ENCODE data around the gene PCSK9. TPM values are rescaled to one million over a fixed set of nuclear protein-coding genes. Genes with fewer than 3 reads are reported as not detected.

PCSK9 gene
- polyA plus RNA-seq, 1 donor (not counting 4 experiments of a cell fraction or from before 2014, with no cell fraction given): 61.7 TPM

DNA sequence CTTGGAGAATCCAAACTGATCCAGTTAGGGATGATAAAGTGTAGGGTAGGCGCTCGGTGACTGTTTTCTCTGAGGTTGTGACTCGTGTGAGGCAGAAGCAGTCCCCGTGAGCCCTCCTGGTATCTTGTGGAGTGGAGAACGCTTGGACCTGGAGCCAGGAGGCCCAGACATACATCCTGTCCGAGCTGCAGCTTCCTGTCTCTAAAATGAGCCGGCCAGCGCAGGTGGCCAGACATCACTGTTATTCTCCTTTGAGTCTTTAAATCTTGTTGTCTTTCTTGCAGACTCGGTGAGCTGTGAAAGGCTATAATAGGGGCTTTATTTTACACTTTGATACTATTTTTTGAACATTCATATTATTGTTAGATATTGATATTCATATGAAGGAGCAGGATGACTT, 12.3 kb downstream of the PCSK9 start:
- Histone ChIP-seq H3K9me3 (ENCODE audit: control insufficient read depth, low read depth, low read length) (no peaks in the 10 kb centered on the region), H3K9me1 (ENCODE audit: control insufficient read depth, extremely low read depth, insufficient read depth, low read length) (peaks cover 8% of the 10 kb centered on the region), H3K27ac (ENCODE audit: control insufficient read depth, insufficient read depth, low read length) (no peak overlapping the region), H3K27me3 (ENCODE audit: control insufficient read depth, extremely low read depth, insufficient read depth, low read length) (no peaks in the 10 kb centered on the region), H3K4me2 (ENCODE audit: control insufficient read depth, extremely low read depth, insufficient read depth, low read depth, low read length) (no peak overlapping the region), H3K36me3 (ENCODE audit: control insufficient read depth in 2 of 2, extremely low read depth in 1 of 2, insufficient read depth in 2 of 2, low read length in 2 of 2) (peaks cover 49 to 66% of the 10 kb centered on the region in 2 experiments), H3K4me3 (ENCODE audit: control insufficient read depth in 2 of 3, extremely low read depth in 1 of 3, insufficient read depth in 2 of 3, low read depth in 1 of 3, low read length in 3 of 3) (no peak overlapping the region), H2AFZ (ENCODE audit: control insufficient read depth, low read length) (no peak overlapping the region), H3K4me1 (ENCODE audit: control insufficient read depth, extremely low read depth, insufficient read depth, low read length) (peaks cover 21% of the 10 kb centered on the region), H3K79me2 (ENCODE audit: control insufficient read depth, insufficient read depth, low read length) (peaks cover 80% of the 10 kb centered on the region), H4K20me1 (ENCODE audit: control insufficient read depth, extremely low read depth, insufficient read depth, low read length) (peaks cover 38% of the 10 kb centered on the region), H3K9ac (ENCODE audit: control insufficient read depth, extremely low read depth, insufficient read depth, low read length) (no peak overlapping the region)
- no peak for DNase-seq (ENCODE audit: low read depth, low spot score)
- dilution Hi-C loops (cut with MboI; ENCODE audit: extremely low pct_ligation_motif_present, low sequenced_read_pairs): no loop called here
- TF ChIP-seq, protein P1, sequence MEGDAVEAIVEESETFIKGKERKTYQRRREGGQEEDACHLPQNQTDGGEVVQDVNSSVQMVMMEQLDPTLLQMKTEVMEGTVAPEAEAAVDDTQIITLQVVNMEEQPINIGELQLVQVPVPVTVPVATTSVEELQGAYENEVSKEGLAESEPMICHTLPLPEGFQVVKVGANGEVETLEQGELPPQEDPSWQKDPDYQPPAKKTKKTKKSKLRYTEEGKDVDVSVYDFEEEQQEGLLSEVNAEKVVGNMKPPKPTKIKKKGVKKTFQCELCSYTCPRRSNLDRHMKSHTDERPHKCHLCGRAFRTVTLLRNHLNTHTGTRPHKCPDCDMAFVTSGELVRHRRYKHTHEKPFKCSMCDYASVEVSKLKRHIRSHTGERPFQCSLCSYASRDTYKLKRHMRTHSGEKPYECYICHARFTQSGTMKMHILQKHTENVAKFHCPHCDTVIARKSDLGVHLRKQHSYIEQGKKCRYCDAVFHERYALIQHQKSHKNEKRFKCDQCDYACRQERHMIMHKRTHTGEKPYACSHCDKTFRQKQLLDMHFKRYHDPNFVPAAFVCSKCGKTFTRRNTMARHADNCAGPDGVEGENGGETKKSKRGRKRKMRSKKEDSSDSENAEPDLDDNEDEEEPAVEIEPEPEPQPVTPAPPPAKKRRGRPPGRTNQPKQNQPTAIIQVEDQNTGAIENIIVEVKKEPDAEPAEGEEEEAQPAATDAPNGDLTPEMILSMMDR (optimal IDR thresholded peaks at IDR 0.05 in 1 of 3, IDR thresholded peaks at IDR 0.05 in 1 of 3, conservative IDR thresholded peaks at IDR 0.05 in 1 of 3; ENCODE audit: extremely low read depth in 1 of 3, insufficient read depth in 2 of 3, low read length in 3 of 3): no peak
- TF ChIP-seq EZH2 (IDR thresholded peaks at IDR 0.05; ENCODE audit: low read length): no peak
- no peak for FAIRE-seq

DNA sequence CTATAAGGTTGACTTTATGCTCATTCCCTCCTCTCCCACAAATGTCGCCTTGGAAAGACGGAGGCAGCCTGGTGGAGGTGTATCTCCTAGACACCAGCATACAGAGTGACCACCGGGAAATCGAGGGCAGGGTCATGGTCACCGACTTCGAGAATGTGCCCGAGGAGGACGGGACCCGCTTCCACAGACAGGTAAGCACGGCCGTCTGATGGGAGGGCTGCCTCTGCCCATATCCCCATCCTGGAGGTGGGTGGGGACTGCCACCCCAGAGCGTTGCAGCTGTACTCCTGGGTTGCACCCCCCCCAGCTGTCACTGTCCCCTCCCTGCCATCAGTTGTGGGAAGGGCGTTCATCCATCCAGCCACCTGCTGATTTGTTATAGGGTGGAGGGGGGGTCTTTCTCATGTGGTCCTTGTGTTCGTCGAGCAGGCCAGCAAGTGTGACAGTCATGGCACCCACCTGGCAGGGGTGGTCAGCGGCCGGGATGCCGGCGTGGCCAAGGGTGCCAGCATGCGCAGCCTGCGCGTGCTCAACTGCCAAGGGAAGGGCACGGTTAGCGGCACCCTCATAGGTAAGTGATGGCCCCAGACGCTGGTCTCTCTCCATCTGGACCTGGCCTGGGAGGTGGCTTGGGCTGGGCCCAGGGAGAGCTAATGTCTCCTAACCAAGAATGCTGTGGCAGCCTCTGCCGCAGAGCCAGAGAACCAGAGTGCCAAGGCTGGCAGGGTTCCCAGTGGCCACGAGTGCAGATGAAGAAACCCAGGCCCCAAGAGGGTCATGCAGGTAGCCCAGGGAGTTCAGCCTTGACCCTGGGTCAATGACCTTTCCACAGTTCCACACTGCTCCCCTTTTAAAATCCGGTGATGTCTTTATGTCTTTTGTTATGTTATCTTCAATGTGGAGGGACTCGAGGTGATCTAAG, 13.1 kb downstream of the PCSK9 start:
- FAIRE-seq (no peak), DNase-seq (ENCODE audit: low read depth, low spot score) (no peak)
- H3K79me2 ChIP-seq (ENCODE audit: control insufficient read depth, insufficient read depth, low read length): peaks cover 75% of the 10 kb centered on the region
- H2AFZ ChIP-seq (ENCODE audit: control insufficient read depth, low read length): no peak overlapping the region
- H3K9me3 ChIP-seq (ENCODE audit: control insufficient read depth, low read depth, low read length): no peaks in the 10 kb centered on the region
- peaks cover 48 to 67% of the 10 kb centered on the region in 2 experiments for H3K36me3 ChIP-seq (ENCODE audit: control insufficient read depth in 2 of 2, extremely low read depth in 1 of 2, insufficient read depth in 2 of 2, low read length in 2 of 2)
- no peak for TF ChIP-seq EZH2 (IDR thresholded peaks at IDR 0.05; ENCODE audit: low read length)
- TF ChIP-seq, protein P1 (optimal IDR thresholded peaks at IDR 0.05 in 1 of 3, IDR thresholded peaks at IDR 0.05 in 1 of 3, conservative IDR thresholded peaks at IDR 0.05 in 1 of 3; ENCODE audit: extremely low read depth in 1 of 3, insufficient read depth in 2 of 3, low read length in 3 of 3): no peak
- no peak overlapping the region for H3K4me2 ChIP-seq (ENCODE audit: control insufficient read depth, extremely low read depth, insufficient read depth, low read depth, low read length)
- H3K4me1 ChIP-seq (ENCODE audit: control insufficient read depth, extremely low read depth, insufficient read depth, low read length): peaks cover 21% of the 10 kb centered on the region
- peaks cover 8% of the 10 kb centered on the region for H3K9me1 ChIP-seq (ENCODE audit: control insufficient read depth, extremely low read depth, insufficient read depth, low read length)
- H3K27me3 ChIP-seq (ENCODE audit: control insufficient read depth, extremely low read depth, insufficient read depth, low read length): no peaks in the 10 kb centered on the region
- no peak overlapping the region for H3K4me3 ChIP-seq (ENCODE audit: control insufficient read depth in 2 of 3, extremely low read depth in 1 of 3, insufficient read depth in 2 of 3, low read depth in 1 of 3, low read length in 3 of 3)
- dilution Hi-C loops (cut with MboI; ENCODE audit: extremely low pct_ligation_motif_present, low sequenced_read_pairs): no loop called here
- H4K20me1 ChIP-seq (ENCODE audit: control insufficient read depth, extremely low read depth, insufficient read depth, low read length): peaks cover 31% of the 10 kb centered on the region
- H3K27ac ChIP-seq (ENCODE audit: control insufficient read depth, insufficient read depth, low read length): no peak overlapping the region
- no peak overlapping the region for H3K9ac ChIP-seq (ENCODE audit: control insufficient read depth, extremely low read depth, insufficient read depth, low read length)

Data from keratinocyte (primary cell).